ENCODE measurements around the gene ABTB1. TPM values are rescaled to one million over a fixed set of nuclear protein-coding genes. Genes with fewer than 3 reads are reported as not detected.

Gene ABTB1
- total RNA-seq, 1 donor from 2014 or later: 11.8 TPM

GRCh38 chr3:127706312-127706711, 33.6 kb downstream of the ABTB1 start:
- FAIRE-seq (no peak), DNase-seq (ENCODE audit: low read depth) (no peak)
- no peaks in the 10 kb centered on the region for H4K20me1 ChIP-seq (ENCODE audit: insufficient read depth, low read length)
- no peaks in the 10 kb centered on the region for H3K9me3 ChIP-seq (ENCODE audit: insufficient read depth, low read depth, low read length)
- H3K4me1 ChIP-seq (ENCODE audit: insufficient read depth, low read length): peaks cover 10% of the 10 kb centered on the region
- TF ChIP-seq CTCF (IDR thresholded peaks at IDR 0.05; ENCODE audit: insufficient read depth, low read depth, low read length): no peak
- TF ChIP-seq EZH2 (IDR thresholded peaks at IDR 0.05; ENCODE audit: insufficient read depth, low read length): no peak
- H3K27ac ChIP-seq (ENCODE audit: low read depth, low read length): no peak overlapping the region
- peaks cover 4% of the 10 kb centered on the region for H3K4me1 Mint-ChIP-seq (ENCODE audit: low read depth, unreplicated experiment)
- no peak overlapping the region for H3K4me2 ChIP-seq (ENCODE audit: low read length)
- H3K27me3 Mint-ChIP-seq (ENCODE audit: low read depth, unreplicated experiment): peaks cover 5% of the 10 kb centered on the region
- H3K36me3 ChIP-seq (ENCODE audit: insufficient read depth, low read length): no peaks in the 10 kb centered on the region
- no peak overlapping the region for H2AFZ ChIP-seq (ENCODE audit: low read depth, low read length)
- no peak overlapping the region for H3K4me3 ChIP-seq (ENCODE audit: insufficient read depth, low read depth, low read length)
- no peaks in the 10 kb centered on the region for H3K27me3 ChIP-seq (ENCODE audit: insufficient read depth, low read length)
- H3K79me2 ChIP-seq (ENCODE audit: insufficient read depth, low read length): no peaks in the 10 kb centered on the region
- no peak overlapping the region for H3K27ac Mint-ChIP-seq (ENCODE audit: unreplicated experiment)
- no peak overlapping the region for H3K4me3 Mint-ChIP-seq (ENCODE audit: unreplicated experiment)
- H3K36me3 Mint-ChIP-seq (ENCODE audit: low read depth, unreplicated experiment): peaks cover 16% of the 10 kb centered on the region
- peaks cover 10% of the 10 kb centered on the region for H3K9me3 Mint-ChIP-seq (ENCODE audit: unreplicated experiment)
- no peak overlapping the region for H3K9ac ChIP-seq (ENCODE audit: low read length)

DNA sequence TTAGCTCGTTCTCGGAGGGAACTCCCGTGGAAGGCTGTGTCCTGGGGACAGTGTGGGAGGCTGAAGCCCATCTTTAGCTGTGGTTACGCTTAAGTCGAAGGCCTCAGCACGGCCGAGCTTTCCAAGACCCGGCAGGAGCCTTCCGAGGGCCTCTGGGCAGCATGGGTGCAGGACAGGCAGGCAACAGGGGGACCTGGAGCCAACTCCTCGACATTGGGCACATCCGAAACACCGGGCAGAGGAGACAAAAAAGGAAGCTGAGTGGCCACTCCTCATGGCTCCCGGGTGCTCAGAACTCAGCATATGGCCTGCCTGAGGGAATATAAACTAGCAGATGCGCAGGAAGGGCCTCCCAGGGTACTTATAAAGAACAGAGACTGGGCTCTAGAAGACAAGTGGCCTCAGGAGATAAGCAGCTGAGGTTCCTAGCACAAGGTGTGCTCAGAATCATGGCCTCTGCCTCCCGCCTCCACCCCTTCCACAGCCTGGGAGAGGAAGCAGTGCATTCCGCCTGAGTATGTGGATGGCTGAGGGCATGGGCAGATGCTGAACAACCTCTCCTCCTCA, 34.1 kb downstream of the ABTB1 start:
- no peak overlapping the region for H3K9ac ChIP-seq (ENCODE audit: low read length)
- no peaks in the 10 kb centered on the region for H3K79me2 ChIP-seq (ENCODE audit: insufficient read depth, low read length)
- H3K9me3 ChIP-seq (ENCODE audit: insufficient read depth, low read depth, low read length): no peaks in the 10 kb centered on the region
- H3K27me3 ChIP-seq (ENCODE audit: insufficient read depth, low read length): no peaks in the 10 kb centered on the region
- no peak overlapping the region for H3K4me3 Mint-ChIP-seq (ENCODE audit: unreplicated experiment)
- H3K36me3 ChIP-seq (ENCODE audit: insufficient read depth, low read length): no peaks in the 10 kb centered on the region
- no peaks in the 10 kb centered on the region for H4K20me1 ChIP-seq (ENCODE audit: insufficient read depth, low read length)
- no peak overlapping the region for H3K27ac ChIP-seq (ENCODE audit: low read depth, low read length)
- H2AFZ ChIP-seq (ENCODE audit: low read depth, low read length): no peak overlapping the region
- peaks cover 6% of the 10 kb centered on the region for H3K27me3 Mint-ChIP-seq (ENCODE audit: low read depth, unreplicated experiment)
- H3K9me3 Mint-ChIP-seq (ENCODE audit: unreplicated experiment): peaks cover 10% of the 10 kb centered on the region
- TF ChIP-seq CTCF (IDR thresholded peaks at IDR 0.05; ENCODE audit: insufficient read depth, low read depth, low read length) (no peak), EZH2 (IDR thresholded peaks at IDR 0.05; ENCODE audit: insufficient read depth, low read length) (no peak)
- FAIRE-seq (no peak), DNase-seq (ENCODE audit: low read depth) (no peak)
- no peak overlapping the region for H3K4me2 ChIP-seq (ENCODE audit: low read length)
- peaks cover 13% of the 10 kb centered on the region for H3K36me3 Mint-ChIP-seq (ENCODE audit: low read depth, unreplicated experiment)
- H3K4me1 ChIP-seq (ENCODE audit: insufficient read depth, low read length): peaks cover 10% of the 10 kb centered on the region
- H3K4me1 Mint-ChIP-seq (ENCODE audit: low read depth, unreplicated experiment): peaks cover 4% of the 10 kb centered on the region
- H3K27ac Mint-ChIP-seq (ENCODE audit: unreplicated experiment): no peak overlapping the region
- H3K4me3 ChIP-seq (ENCODE audit: insufficient read depth, low read depth, low read length): no peak overlapping the region

GRCh38 chr3:127707851-127708411, 35.2 kb downstream of the ABTB1 start:
- TF ChIP-seq EZH2 (IDR thresholded peaks at IDR 0.05; ENCODE audit: insufficient read depth, low read length) (no peak), CTCF (IDR thresholded peaks at IDR 0.05; ENCODE audit: insufficient read depth, low read depth, low read length) (no peak)
- Histone ChIP-seq H3K79me2 (ENCODE audit: insufficient read depth, low read length) (no peaks in the 10 kb centered on the region), H3K4me2 (ENCODE audit: low read length) (no peak overlapping the region), H3K27me3 (ENCODE audit: insufficient read depth, low read length) (no peaks in the 10 kb centered on the region), H3K9ac (ENCODE audit: low read length) (no peak overlapping the region), H3K27ac (ENCODE audit: low read depth, low read length) (no peak overlapping the region), H2AFZ (ENCODE audit: low read depth, low read length) (no peak overlapping the region), H3K9me3 (ENCODE audit: insufficient read depth, low read depth, low read length) (no peaks in the 10 kb centered on the region), H3K36me3 (ENCODE audit: insufficient read depth, low read length) (no peaks in the 10 kb centered on the region), H4K20me1 (ENCODE audit: insufficient read depth, low read length) (no peaks in the 10 kb centered on the region), H3K4me3 (ENCODE audit: insufficient read depth, low read depth, low read length) (no peak overlapping the region), H3K4me1 (ENCODE audit: insufficient read depth, low read length) (peaks cover 10% of the 10 kb centered on the region)
- peaks cover 4% of the 10 kb centered on the region for H3K4me1 Mint-ChIP-seq (ENCODE audit: low read depth, unreplicated experiment)
- peaks cover 14% of the 10 kb centered on the region for H3K36me3 Mint-ChIP-seq (ENCODE audit: low read depth, unreplicated experiment)
- DNase-seq (ENCODE audit: low read depth) (no peak), FAIRE-seq (no peak)
- no peak overlapping the region for H3K27ac Mint-ChIP-seq (ENCODE audit: unreplicated experiment)
- peaks cover 10% of the 10 kb centered on the region for H3K9me3 Mint-ChIP-seq (ENCODE audit: unreplicated experiment)
- H3K4me3 Mint-ChIP-seq (ENCODE audit: unreplicated experiment): no peak overlapping the region
- peaks cover 8% of the 10 kb centered on the region for H3K27me3 Mint-ChIP-seq (ENCODE audit: low read depth, unreplicated experiment)
